ENCODE measurements around the gene RNF13.

DNA sequence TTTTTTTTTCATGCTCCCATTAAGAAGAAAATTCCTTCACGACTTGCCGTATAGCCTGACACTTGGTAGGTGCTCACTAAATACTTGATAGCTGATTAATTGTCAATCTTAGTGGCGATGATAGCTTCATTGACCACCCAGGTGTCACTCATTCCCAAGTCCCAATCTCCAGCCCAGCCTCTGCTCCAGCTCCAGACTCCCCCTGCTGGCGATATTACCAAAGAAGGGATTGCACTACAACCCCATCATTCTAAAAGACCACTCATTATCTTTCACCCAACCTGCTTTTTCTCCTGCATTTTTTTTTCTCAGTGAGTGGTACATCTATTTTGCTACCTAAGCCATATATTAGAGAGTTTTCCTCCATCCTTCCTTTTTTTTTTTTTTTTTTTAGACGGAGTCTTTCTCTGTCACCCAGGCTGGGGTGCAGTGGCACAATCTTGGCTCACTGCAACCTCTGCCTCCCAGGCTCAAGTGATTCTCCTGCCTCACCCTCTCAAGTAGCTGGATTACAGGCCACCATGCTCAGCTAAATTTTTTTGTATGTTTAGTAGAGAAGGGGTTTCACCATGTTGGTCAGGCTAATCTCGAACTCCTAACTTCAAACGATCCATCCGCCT, 41.3 kb upstream of the RNF13 start:
- TF ChIP-seq TCF7L2 (IDR thresholded peaks at IDR 0.05; ENCODE audit: low read depth, low read length) (no peak), POLR2AphosphoS5 (IDR thresholded peaks at IDR 0.05; ENCODE audit: low read depth, low read length) (no peak)
- TF ChIP-seq, protein P1, sequence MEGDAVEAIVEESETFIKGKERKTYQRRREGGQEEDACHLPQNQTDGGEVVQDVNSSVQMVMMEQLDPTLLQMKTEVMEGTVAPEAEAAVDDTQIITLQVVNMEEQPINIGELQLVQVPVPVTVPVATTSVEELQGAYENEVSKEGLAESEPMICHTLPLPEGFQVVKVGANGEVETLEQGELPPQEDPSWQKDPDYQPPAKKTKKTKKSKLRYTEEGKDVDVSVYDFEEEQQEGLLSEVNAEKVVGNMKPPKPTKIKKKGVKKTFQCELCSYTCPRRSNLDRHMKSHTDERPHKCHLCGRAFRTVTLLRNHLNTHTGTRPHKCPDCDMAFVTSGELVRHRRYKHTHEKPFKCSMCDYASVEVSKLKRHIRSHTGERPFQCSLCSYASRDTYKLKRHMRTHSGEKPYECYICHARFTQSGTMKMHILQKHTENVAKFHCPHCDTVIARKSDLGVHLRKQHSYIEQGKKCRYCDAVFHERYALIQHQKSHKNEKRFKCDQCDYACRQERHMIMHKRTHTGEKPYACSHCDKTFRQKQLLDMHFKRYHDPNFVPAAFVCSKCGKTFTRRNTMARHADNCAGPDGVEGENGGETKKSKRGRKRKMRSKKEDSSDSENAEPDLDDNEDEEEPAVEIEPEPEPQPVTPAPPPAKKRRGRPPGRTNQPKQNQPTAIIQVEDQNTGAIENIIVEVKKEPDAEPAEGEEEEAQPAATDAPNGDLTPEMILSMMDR (IDR thresholded peaks at IDR 0.05), result peak; percentile 97

Measured in Panc1 (cell line).